ENCODE results near the gene ATXN8OS. TPM values are rescaled to one million over a fixed set of nuclear protein-coding genes. Genes with fewer than 3 reads are reported as not detected.

ATXN8OS gene
- polyA plus RNA-seq (2013, experiment 1 of 2) = 0.04 TPM
- not detected for polyA plus RNA-seq (2013, experiment 2 of 2)

DNA sequence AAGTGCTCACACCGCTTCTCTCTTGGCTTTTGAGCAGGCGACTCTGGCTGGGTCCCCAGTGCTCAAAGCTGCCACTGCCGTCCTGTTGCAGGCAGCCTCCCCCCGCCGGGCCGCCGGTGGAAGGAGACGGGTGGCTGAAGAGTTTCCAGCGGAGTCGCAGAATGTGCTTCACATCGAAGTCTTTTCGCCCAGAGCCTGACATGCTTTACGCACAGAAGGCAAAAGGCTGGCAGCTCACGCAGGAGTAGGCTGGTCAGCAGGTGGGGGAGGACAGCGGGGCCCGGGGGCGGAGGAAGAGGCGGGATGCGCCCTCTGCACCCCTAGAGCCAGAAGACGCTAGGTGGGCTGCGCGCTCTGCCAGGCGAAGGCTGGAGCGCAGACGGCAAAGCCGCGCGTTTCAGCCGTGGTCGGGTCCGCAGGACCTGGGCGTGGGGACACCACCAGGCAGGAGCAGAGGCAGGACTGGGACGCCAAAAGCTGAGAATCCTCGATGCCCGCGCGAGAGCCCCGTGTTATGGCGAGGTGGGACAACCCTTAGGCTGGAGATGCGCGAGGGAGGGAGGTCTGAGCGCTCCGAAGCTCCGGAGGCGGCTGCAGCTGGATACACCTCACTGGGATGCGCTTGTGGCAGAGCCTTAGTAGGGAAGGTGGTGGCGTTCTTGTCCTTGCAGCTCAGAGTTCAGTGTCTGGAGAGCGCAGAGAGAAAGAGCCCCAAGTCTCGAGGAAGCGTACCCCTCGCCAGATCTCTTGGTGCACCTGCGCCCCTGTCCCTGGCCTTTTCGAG lies at the start of gene ATXN8OS:
TSS of gene ATXN8OS (plus strand) at position 329 of the 784 bp plus-strand sequence.
- no peak within 1 kb of the TSS for H3K27ac ChIP-seq (ENCODE audit: low read length, poor library complexity, severe bottlenecking)
- DNase-seq = peak; percentile 33
- no peak within 1 kb of the TSS for H2BK5ac ChIP-seq (ENCODE audit: low read depth, low read length, poor library complexity, severe bottlenecking)
- no peak within 1 kb of the TSS for H2AK5ac ChIP-seq (ENCODE audit: low read length, severe bottlenecking)
- H3K4me2 ChIP-seq (ENCODE audit: low read length, poor library complexity, severe bottlenecking) = peak within 1 kb of the TSS; percentile 65
- H3K14ac ChIP-seq (ENCODE audit: low read length in 2 of 2) = peak within 1 kb of the TSS in 1 of 2 experiments; percentile 28
- H3K4me3 ChIP-seq (ENCODE audit: insufficient read depth in 1 of 2, low read depth in 1 of 2, low read length in 2 of 2) = peak within 1 kb of the TSS in 1 of 2 experiments; percentile 49
- no peak within 1 kb of the TSS for H3K4ac ChIP-seq (ENCODE audit: low read depth in 1 of 2, low read length in 2 of 2)
- H3K18ac ChIP-seq (ENCODE audit: low read depth in 1 of 2, low read length in 2 of 2) = no peak within 1 kb of the TSS
- 10% methylated on average over 53 of the region's 53 CpGs for WGBS
- H3K9ac ChIP-seq (ENCODE audit: low read length) = no peak within 1 kb of the TSS
- no peak within 1 kb of the TSS for H3K23ac ChIP-seq (ENCODE audit: low read length in 2 of 2)
- no peaks in the 10 kb centered on the region for H3K36me3 ChIP-seq (ENCODE audit: control insufficient read depth in 1 of 2, insufficient read depth in 2 of 2, low read depth in 1 of 2, low read length in 2 of 2)
- no peak within 1 kb of the TSS for H4K8ac ChIP-seq (ENCODE audit: low read length)
- H4K91ac ChIP-seq (ENCODE audit: low read length) = no peak within 1 kb of the TSS
- peaks cover 0 to 14% of the 10 kb centered on the region in 2 experiments for H3K27me3 ChIP-seq (ENCODE audit: control insufficient read depth in 1 of 2, insufficient read depth in 1 of 2, low read length in 2 of 2)
- H2BK120ac ChIP-seq (ENCODE audit: low read depth, low read length) = no peak within 1 kb of the TSS
- peak within 1 kb of the TSS; percentile 0 to 49 for H2BK12ac ChIP-seq (ENCODE audit: low read length in 2 of 2)
- no peaks in the 10 kb centered on the region for H3K79me1 ChIP-seq (replicated peaks; ENCODE audit: low read length, poor library complexity, severe bottlenecking)
- H3K4me1 ChIP-seq (ENCODE audit: control insufficient read depth, insufficient read depth, low read depth, low read length) = peaks cover 12% of the 10 kb centered on the region
- no peak within 1 kb of the TSS for H2BK15ac ChIP-seq (ENCODE audit: low read depth, poor library complexity, severe bottlenecking)
- no peaks in the 10 kb centered on the region for H3K9me3 ChIP-seq (ENCODE audit: control insufficient read depth, low read length)
- H2AFZ ChIP-seq (ENCODE audit: low read depth, low read length) = peak within 1 kb of the TSS; percentile 21

DNA sequence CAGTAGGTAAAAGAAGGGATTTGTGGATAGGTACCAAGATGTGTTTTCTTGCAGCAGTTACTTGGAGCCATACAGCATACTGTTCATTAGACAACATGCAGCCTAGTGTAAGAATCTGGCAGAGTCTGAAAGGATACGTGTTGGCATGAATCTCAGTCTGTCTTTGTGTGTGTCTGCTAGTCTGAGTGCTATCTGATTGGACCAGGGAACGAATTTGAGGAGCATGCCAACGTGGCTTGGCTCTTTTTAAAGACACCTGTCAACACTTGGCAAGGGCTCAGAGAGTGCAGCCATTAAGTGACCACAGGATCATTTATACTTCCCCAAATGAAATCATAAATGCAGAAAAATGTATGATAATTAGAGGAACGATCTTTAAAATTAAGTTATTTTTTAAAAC lies 27.6 kb upstream of the ATXN8OS start:
- no peak overlapping the region for H2BK15ac ChIP-seq (ENCODE audit: low read depth, poor library complexity, severe bottlenecking)
- no peak overlapping the region for H3K14ac ChIP-seq (ENCODE audit: low read length in 2 of 2)
- H2BK12ac ChIP-seq (ENCODE audit: low read length in 2 of 2) = no peak overlapping the region
- no peak overlapping the region for H3K4ac ChIP-seq (ENCODE audit: low read depth in 1 of 2, low read length in 2 of 2)
- no peak overlapping the region for H3K4me3 ChIP-seq (ENCODE audit: insufficient read depth in 1 of 2, low read depth in 1 of 2, low read length in 2 of 2)
- 72% methylated on average over 3 of the region's 4 CpGs for WGBS
- DNase-seq = no peak
- no peaks in the 10 kb centered on the region for H3K79me1 ChIP-seq (replicated peaks; ENCODE audit: low read length, poor library complexity, severe bottlenecking)
- no peak overlapping the region for H3K9ac ChIP-seq (ENCODE audit: low read length)
- no peak overlapping the region for H3K4me2 ChIP-seq (ENCODE audit: low read length, poor library complexity, severe bottlenecking)
- H3K27ac ChIP-seq (ENCODE audit: low read length, poor library complexity, severe bottlenecking) = no peak overlapping the region
- no peak overlapping the region for H2AK5ac ChIP-seq (ENCODE audit: low read length, severe bottlenecking)
- H3K23ac ChIP-seq (ENCODE audit: low read length in 2 of 2) = no peak overlapping the region
- no peaks in the 10 kb centered on the region for H3K4me1 ChIP-seq (ENCODE audit: control insufficient read depth, insufficient read depth, low read depth, low read length)
- no peak overlapping the region for H2BK5ac ChIP-seq (ENCODE audit: low read depth, low read length, poor library complexity, severe bottlenecking)
- no peaks in the 10 kb centered on the region for H3K36me3 ChIP-seq (ENCODE audit: control insufficient read depth in 1 of 2, insufficient read depth in 2 of 2, low read depth in 1 of 2, low read length in 2 of 2)
- H3K27me3 ChIP-seq (ENCODE audit: control insufficient read depth in 1 of 2, insufficient read depth in 1 of 2, low read length in 2 of 2) = no peaks in the 10 kb centered on the region
- H4K8ac ChIP-seq (ENCODE audit: low read length) = no peak overlapping the region
- no peak overlapping the region for H2BK120ac ChIP-seq (ENCODE audit: low read depth, low read length)
- H3K18ac ChIP-seq (ENCODE audit: low read depth in 1 of 2, low read length in 2 of 2) = no peak overlapping the region
- H2AFZ ChIP-seq (ENCODE audit: low read depth, low read length) = no peak overlapping the region
- H4K91ac ChIP-seq (ENCODE audit: low read length) = no peak overlapping the region
- H3K9me3 ChIP-seq (ENCODE audit: control insufficient read depth, low read length) = no peaks in the 10 kb centered on the region

DNA sequence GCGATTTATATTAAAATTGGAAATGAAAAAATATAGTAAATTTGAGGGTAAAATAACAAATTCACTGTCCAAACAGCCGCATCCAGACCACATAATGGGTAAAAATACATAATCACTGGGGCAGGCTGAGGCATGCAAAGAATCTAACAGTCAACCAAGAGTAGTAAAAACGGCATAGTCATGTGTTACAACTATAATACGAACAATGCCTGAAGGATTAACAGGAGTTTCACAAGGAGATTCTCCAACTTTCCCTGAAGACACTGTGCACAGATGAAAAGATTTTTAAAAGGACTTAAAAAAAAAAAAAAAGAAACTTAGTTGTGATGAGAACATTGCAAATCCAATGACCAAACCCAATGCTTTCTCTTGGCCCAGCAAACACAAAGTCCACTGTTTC lies 20.4 kb upstream of the ATXN8OS start:
- no peak overlapping the region for H2BK120ac ChIP-seq (ENCODE audit: low read depth, low read length)
- H2AK5ac ChIP-seq (ENCODE audit: low read length, severe bottlenecking) = no peak overlapping the region
- H3K4me3 ChIP-seq (ENCODE audit: insufficient read depth in 1 of 2, low read depth in 1 of 2, low read length in 2 of 2) = no peak overlapping the region
- H3K27me3 ChIP-seq (ENCODE audit: control insufficient read depth in 1 of 2, insufficient read depth in 1 of 2, low read length in 2 of 2) = no peaks in the 10 kb centered on the region
- 92% methylated on average over 3 of the region's 4 CpGs for WGBS
- peak overlapping the region; percentile 40 for H3K27ac ChIP-seq (ENCODE audit: low read length, poor library complexity, severe bottlenecking)
- no peak overlapping the region for H3K4me2 ChIP-seq (ENCODE audit: low read length, poor library complexity, severe bottlenecking)
- no peak overlapping the region for H2BK5ac ChIP-seq (ENCODE audit: low read depth, low read length, poor library complexity, severe bottlenecking)
- H3K14ac ChIP-seq (ENCODE audit: low read length in 2 of 2) = no peak overlapping the region
- H3K4me1 ChIP-seq (ENCODE audit: control insufficient read depth, insufficient read depth, low read depth, low read length) = no peaks in the 10 kb centered on the region
- H3K9ac ChIP-seq (ENCODE audit: low read length) = no peak overlapping the region
- H3K23ac ChIP-seq (ENCODE audit: low read length in 2 of 2) = no peak overlapping the region
- H2AFZ ChIP-seq (ENCODE audit: low read depth, low read length) = no peak overlapping the region
- H3K79me1 ChIP-seq (replicated peaks; ENCODE audit: low read length, poor library complexity, severe bottlenecking) = no peaks in the 10 kb centered on the region
- H4K91ac ChIP-seq (ENCODE audit: low read length) = no peak overlapping the region
- no peak overlapping the region for H3K18ac ChIP-seq (ENCODE audit: low read depth in 1 of 2, low read length in 2 of 2)
- DNase-seq = no peak
- H3K9me3 ChIP-seq (ENCODE audit: control insufficient read depth, low read length) = no peaks in the 10 kb centered on the region
- no peak overlapping the region for H2BK12ac ChIP-seq (ENCODE audit: low read length in 2 of 2)
- H3K36me3 ChIP-seq (ENCODE audit: control insufficient read depth in 1 of 2, insufficient read depth in 2 of 2, low read depth in 1 of 2, low read length in 2 of 2) = no peaks in the 10 kb centered on the region
- H2BK15ac ChIP-seq (ENCODE audit: low read depth, poor library complexity, severe bottlenecking) = no peak overlapping the region
- no peak overlapping the region for H3K4ac ChIP-seq (ENCODE audit: low read depth in 1 of 2, low read length in 2 of 2)
- H4K8ac ChIP-seq (ENCODE audit: low read length) = no peak overlapping the region

DNA sequence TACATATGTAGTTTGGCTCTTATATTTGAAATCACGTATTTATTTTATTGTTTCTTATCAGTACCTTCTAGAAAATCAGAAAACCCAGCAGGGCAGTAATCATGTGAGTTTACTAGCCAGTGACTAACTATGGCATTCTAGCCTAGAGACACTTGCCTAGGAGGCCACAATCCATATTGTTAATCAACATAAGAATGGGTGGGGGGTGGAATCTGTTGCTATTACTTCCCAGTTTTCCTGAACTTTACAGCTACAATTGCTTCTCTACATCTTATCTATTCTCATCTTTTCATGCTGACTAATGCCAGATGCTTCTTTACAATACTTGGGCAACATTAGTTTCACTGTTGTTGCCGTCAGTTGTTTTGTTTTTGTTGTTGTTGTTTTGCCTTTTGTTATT lies 18.7 kb upstream of the ATXN8OS start:
- no peak overlapping the region for H3K4ac ChIP-seq (ENCODE audit: low read depth in 1 of 2, low read length in 2 of 2)
- H3K18ac ChIP-seq (ENCODE audit: low read depth in 1 of 2, low read length in 2 of 2) = no peak overlapping the region
- H3K9ac ChIP-seq (ENCODE audit: low read length) = no peak overlapping the region
- H3K4me2 ChIP-seq (ENCODE audit: low read length, poor library complexity, severe bottlenecking) = no peak overlapping the region
- no peak overlapping the region for H4K91ac ChIP-seq (ENCODE audit: low read length)
- no peaks in the 10 kb centered on the region for H3K36me3 ChIP-seq (ENCODE audit: control insufficient read depth in 1 of 2, insufficient read depth in 2 of 2, low read depth in 1 of 2, low read length in 2 of 2)
- no peak overlapping the region for H2BK15ac ChIP-seq (ENCODE audit: low read depth, poor library complexity, severe bottlenecking)
- no peak overlapping the region for H2BK5ac ChIP-seq (ENCODE audit: low read depth, low read length, poor library complexity, severe bottlenecking)
- H3K4me1 ChIP-seq (ENCODE audit: control insufficient read depth, insufficient read depth, low read depth, low read length) = no peaks in the 10 kb centered on the region
- no peak overlapping the region for H3K27ac ChIP-seq (ENCODE audit: low read length, poor library complexity, severe bottlenecking)
- H2AFZ ChIP-seq (ENCODE audit: low read depth, low read length) = no peak overlapping the region
- H3K14ac ChIP-seq (ENCODE audit: low read length in 2 of 2) = no peak overlapping the region
- peak; percentile 13 for DNase-seq
- H3K23ac ChIP-seq (ENCODE audit: low read length in 2 of 2) = no peak overlapping the region
- H4K8ac ChIP-seq (ENCODE audit: low read length) = no peak overlapping the region
- no peak overlapping the region for H2BK120ac ChIP-seq (ENCODE audit: low read depth, low read length)
- no peaks in the 10 kb centered on the region for H3K79me1 ChIP-seq (replicated peaks; ENCODE audit: low read length, poor library complexity, severe bottlenecking)
- 86% methylated on average over 1 of the region's 2 CpGs for WGBS
- no peaks in the 10 kb centered on the region for H3K9me3 ChIP-seq (ENCODE audit: control insufficient read depth, low read length)
- H2BK12ac ChIP-seq (ENCODE audit: low read length in 2 of 2) = no peak overlapping the region
- H2AK5ac ChIP-seq (ENCODE audit: low read length, severe bottlenecking) = no peak overlapping the region
- H3K27me3 ChIP-seq (ENCODE audit: control insufficient read depth in 1 of 2, insufficient read depth in 1 of 2, low read length in 2 of 2) = no peaks in the 10 kb centered on the region
- no peak overlapping the region for H3K4me3 ChIP-seq (ENCODE audit: insufficient read depth in 1 of 2, low read depth in 1 of 2, low read length in 2 of 2)

Measured in mesenchymal stem cell (in vitro differentiated cells and primary cell).